Measurements from ENCODE around the gene C11orf58. TPM values are rescaled to one million over a fixed set of nuclear protein-coding genes. Genes with fewer than 3 reads are reported as not detected.
A peak's percentile ranks its signal among the peaks of the same experiment; 100 is the strongest.

C11orf58 gene
- total RNA-seq, 1 donor from 2014 or later, result 105 TPM

DNA sequence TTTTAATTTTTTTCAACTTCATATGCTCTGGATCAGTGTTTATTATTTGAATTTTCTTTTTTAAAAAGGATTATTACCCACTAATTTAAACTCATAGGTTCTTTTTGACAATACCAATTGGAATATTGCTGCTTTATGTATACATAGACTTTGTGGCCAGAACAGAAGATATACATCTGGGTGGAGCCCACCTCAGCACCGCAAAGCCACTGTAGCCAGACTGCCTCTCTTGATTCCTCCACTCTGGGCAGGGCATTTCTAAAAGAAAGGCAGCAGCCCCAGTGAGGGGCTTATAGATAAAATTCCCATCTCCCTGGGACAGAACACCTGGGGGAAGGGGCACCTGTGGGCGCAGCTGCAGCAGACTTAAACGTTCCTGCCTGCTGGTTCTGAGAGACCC lies 10.6 kb upstream of the C11orf58 start:
- Histone ChIP-seq H3K9me3 (replicated peaks) (no peaks in the 10 kb centered on the region), H3K4me1 (no peaks in the 10 kb centered on the region), H3K36me3 (no peaks in the 10 kb centered on the region), H3K27me3 (ENCODE audit: low read depth) (no peaks in the 10 kb centered on the region), H3K4me3 (no peak overlapping the region), H3K27ac (replicated peaks) (no peak overlapping the region)
- DNase-seq, result no peak
- intact Hi-C loops (cut with micrococcal nuclease), result no loop called here
- TF ChIP-seq, protein P1, sequence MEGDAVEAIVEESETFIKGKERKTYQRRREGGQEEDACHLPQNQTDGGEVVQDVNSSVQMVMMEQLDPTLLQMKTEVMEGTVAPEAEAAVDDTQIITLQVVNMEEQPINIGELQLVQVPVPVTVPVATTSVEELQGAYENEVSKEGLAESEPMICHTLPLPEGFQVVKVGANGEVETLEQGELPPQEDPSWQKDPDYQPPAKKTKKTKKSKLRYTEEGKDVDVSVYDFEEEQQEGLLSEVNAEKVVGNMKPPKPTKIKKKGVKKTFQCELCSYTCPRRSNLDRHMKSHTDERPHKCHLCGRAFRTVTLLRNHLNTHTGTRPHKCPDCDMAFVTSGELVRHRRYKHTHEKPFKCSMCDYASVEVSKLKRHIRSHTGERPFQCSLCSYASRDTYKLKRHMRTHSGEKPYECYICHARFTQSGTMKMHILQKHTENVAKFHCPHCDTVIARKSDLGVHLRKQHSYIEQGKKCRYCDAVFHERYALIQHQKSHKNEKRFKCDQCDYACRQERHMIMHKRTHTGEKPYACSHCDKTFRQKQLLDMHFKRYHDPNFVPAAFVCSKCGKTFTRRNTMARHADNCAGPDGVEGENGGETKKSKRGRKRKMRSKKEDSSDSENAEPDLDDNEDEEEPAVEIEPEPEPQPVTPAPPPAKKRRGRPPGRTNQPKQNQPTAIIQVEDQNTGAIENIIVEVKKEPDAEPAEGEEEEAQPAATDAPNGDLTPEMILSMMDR (IDR thresholded peaks at IDR 0.05; ENCODE audit: borderline replicate concordance), result no peak

DNA sequence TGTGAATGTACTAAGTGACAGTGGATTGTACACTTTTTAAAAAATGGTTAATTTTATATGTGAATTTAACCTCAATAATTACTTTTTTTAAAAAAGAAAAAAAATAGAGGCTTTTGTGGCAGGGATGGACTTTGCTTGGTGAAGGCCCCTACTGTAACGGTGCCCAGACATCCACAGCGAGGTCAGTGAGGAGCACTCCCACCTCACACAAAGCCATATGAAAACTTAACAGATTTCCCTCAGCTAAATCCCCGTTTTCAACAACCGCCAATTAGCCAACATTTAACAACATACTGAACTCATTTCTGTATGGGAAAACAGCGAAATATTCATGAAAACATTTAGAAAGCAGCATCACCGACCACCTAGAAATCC lies 642 bp upstream of the C11orf58 start:
- peaks cover 7% of the 10 kb centered on the region for H3K36me3 ChIP-seq
- H3K4me3 ChIP-seq, result peak overlapping the region; percentile 87
- TF ChIP-seq, protein P1 (IDR thresholded peaks at IDR 0.05; ENCODE audit: borderline replicate concordance), result no peak
- no peaks in the 10 kb centered on the region for H3K9me3 ChIP-seq (replicated peaks)
- intact Hi-C loops (cut with micrococcal nuclease), result no loop called here
- peak overlapping the region; percentile 94 for H3K27ac ChIP-seq (replicated peaks)
- H3K27me3 ChIP-seq (ENCODE audit: low read depth), result no peaks in the 10 kb centered on the region
- DNase-seq, result no peak
- H3K4me1 ChIP-seq, result peaks cover 53% of the 10 kb centered on the region

DNA sequence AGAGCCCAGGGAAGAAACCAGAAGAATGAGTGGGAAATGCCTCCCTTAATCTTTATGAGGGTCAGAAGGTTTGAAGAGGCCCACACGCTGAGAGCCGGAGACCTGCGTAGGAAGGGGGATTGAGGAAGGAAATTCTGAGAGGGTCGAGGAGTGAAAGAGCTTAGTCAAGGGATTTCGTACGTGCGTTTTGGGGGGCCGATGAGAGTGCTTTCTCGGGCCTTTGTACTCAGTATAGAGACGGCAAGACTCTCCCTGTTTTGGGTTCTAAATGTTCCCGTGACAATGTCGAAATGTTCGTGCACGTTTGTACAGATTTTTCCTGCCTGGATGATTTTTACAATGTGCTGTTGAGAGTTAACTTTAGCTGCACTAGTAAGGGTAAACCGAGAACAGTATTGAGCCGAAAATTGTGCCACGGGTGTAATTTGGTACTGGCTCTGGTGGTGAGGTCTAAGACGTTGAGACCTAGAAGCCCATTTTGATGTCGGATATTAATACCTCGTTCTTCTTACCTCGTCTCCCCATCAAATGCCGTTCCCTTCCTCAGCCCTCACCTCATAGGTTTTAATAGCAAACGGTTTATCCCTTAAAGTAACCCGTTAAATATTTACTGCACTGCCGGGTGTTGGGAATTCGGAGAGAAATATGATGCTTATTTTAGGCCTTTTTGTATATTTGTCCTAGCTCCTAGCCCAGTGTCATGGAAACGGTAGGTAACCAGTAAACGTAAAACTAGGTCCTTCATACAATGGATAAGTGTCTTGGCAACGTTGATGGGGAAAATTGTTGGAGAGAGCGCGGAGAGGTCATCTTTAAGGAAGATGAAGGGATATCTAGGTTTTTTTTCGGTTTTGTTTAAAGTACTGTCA lies 734 bp downstream of the C11orf58 start:
- no peak for DNase-seq
- peak overlapping the region; percentile 87 for H3K4me3 ChIP-seq
- peaks cover 7% of the 10 kb centered on the region for H3K36me3 ChIP-seq
- intact Hi-C loops (cut with micrococcal nuclease), result no loop called here
- TF ChIP-seq, protein P1 (IDR thresholded peaks at IDR 0.05; ENCODE audit: borderline replicate concordance), result no peak
- H3K4me1 ChIP-seq, result peaks cover 67% of the 10 kb centered on the region
- no peaks in the 10 kb centered on the region for H3K9me3 ChIP-seq (replicated peaks)
- peak overlapping the region; percentile 94 for H3K27ac ChIP-seq (replicated peaks)
- no peaks in the 10 kb centered on the region for H3K27me3 ChIP-seq (ENCODE audit: low read depth)

DNA sequence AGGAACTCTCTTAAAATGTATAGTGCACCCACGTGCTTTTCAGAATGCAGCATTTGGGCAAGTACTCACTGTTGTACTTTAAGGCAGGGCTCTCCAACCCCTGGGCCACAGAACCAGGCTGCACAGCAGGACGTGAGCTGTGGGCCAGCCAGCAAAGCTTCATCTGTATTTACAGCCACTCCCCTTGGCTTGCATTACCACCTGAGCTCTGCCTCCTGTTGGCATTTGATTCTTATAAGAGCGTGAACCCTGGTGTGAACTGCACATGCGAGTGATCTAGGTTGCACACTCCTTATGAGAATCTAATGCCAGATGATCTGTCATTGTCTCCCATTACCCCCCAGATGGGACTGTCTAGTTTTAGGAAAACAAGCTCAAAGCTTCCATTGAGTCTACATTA lies 3.0 kb downstream of the C11orf58 start:
- no peak overlapping the region for H3K27ac ChIP-seq (replicated peaks)
- no peak for DNase-seq

DNA sequence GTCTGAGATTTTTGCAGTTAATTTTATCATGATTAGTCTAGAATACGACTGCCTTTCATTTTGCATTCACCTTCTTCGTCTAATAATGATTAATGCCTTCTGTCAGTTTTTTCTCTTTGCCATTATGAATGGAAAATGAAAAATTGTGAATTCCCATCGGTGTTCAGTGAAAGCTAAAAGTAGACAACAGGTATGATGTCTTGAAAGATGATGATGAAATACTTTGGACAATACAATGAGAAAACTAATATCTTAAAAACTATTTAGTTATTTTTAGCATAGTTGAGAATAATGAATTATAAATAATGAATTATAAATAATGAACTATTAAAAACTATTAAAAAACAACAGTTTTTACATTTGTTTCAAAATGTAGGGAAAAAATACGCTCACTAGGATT lies 5.0 kb downstream of the C11orf58 start:
- H3K36me3 ChIP-seq, result peaks cover 46% of the 10 kb centered on the region
- H3K27me3 ChIP-seq (ENCODE audit: low read depth), result no peaks in the 10 kb centered on the region
- TF ChIP-seq, protein P1 (IDR thresholded peaks at IDR 0.05; ENCODE audit: borderline replicate concordance), result no peak
- H3K4me1 ChIP-seq, result peaks cover 97% of the 10 kb centered on the region
- H3K4me3 ChIP-seq, result no peak overlapping the region
- H3K27ac ChIP-seq (replicated peaks), result no peak overlapping the region
- no peaks in the 10 kb centered on the region for H3K9me3 ChIP-seq (replicated peaks)
- intact Hi-C loops (cut with micrococcal nuclease), result no loop called here
- no peak for DNase-seq

More for the DNA sequence above, 3.0 kb downstream of the C11orf58 start:
- peaks cover 27% of the 10 kb centered on the region for H3K36me3 ChIP-seq
- H3K4me1 ChIP-seq, result peaks cover 89% of the 10 kb centered on the region
- TF ChIP-seq, protein P1 (IDR thresholded peaks at IDR 0.05; ENCODE audit: borderline replicate concordance), result no peak
- intact Hi-C loops (cut with micrococcal nuclease), result no loop called here
- H3K9me3 ChIP-seq (replicated peaks), result no peaks in the 10 kb centered on the region
- H3K4me3 ChIP-seq, result peak overlapping the region; percentile 16
- no peaks in the 10 kb centered on the region for H3K27me3 ChIP-seq (ENCODE audit: low read depth)

Measured in left ventricle myocardium inferior (tissue), 1 donor.